Femur (tissue), 1 donor: ENCODE measurements around the gene TUBE1.

Experiments used
- DNase-seq: peaks from one replicate; pipeline ENCODE4 v3.0.0-alpha.2; 2017

TUBE1 gene

GRCh38 chr6:112032728-112033127, 54.6 kb downstream of the TUBE1 start:
- no peak for DNase-seq

GRCh38 chr6:112031960-112032359, 55.3 kb downstream of the TUBE1 start:
- DNase-seq: no peak

- DNase-seq: no peak
Observed at GRCh38 chr6:112030961-112031660, 56.2 kb downstream of the TUBE1 start.

GRCh38 chr6:112030206-112030960, 56.9 kb downstream of the TUBE1 start:
- no peak for DNase-seq

GRCh38 chr6:112029045-112029822, 58.0 kb downstream of the TUBE1 start:
- peak; percentile 50 for DNase-seq

- DNase-seq: no peak
Observed at GRCh38 chr6:112027942-112028674, 59.2 kb downstream of the TUBE1 start.

GRCh38 chr6:112026933-112027332, 60.3 kb downstream of the TUBE1 start:
- no peak for DNase-seq

GRCh38 chr6:112024464-112024863, 62.8 kb downstream of the TUBE1 start:
- no peak for DNase-seq

GRCh38 chr6:112022749-112023148, 64.5 kb downstream of the TUBE1 start:
- no peak for DNase-seq

- DNase-seq: no peak
Observed at GRCh38 chr6:112021691-112022310, 65.5 kb downstream of the TUBE1 start.
